LoVo (cell line): ENCODE measurements around the gene MPP2.

Experiments
- DNase-seq: peaks from one replicate; pipeline ENCODE4 v3.0.0-alpha.2; 2016; ENCODE audit warnings: low spot score

The MPP2 gene

DNA sequence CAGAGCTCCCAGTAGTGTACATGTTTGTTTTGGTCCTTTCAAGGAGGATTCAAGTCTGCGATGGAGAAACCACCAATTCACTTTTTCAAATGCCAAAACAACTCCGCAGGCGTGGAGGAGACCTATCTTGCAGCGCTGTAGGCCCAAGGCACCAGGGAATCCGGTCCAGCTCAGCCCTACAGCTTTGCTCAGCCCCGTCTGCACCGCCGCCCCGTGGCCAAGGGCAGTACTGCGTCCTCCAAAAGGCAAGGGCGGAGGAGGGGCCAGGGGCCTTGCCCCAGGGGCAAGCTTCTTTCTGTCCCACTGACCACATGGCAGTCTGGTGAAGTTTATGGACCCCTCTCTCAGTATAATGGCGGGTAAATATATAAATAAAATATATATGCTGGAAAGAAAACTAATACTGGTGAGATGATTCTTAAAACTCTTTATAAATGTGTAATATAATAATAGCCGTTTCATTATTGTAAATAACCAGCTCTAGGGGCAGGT, 61.1 kb downstream of the MPP2 start:
- DNase-seq = peak; percentile 59

DNA sequence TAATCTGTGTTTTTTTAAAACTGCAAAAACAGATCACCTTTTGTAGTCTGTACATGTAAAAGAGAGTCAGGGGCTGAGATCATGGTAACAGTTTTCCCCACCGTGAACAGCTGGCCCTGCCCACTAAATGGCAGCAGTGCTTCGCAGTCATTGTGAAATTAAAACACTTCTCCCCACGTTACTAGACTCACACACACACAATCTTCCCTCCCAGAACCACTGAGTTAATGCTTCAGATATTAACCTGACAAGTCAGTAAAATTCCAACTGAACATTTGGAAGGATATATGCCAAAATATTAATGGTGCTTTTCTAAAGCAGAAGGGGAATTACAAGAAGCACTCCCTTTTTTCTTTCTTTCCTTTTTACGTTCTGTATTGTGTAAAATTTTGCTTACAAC, 61.6 kb downstream of the MPP2 start:
- no peak for DNase-seq

DNA sequence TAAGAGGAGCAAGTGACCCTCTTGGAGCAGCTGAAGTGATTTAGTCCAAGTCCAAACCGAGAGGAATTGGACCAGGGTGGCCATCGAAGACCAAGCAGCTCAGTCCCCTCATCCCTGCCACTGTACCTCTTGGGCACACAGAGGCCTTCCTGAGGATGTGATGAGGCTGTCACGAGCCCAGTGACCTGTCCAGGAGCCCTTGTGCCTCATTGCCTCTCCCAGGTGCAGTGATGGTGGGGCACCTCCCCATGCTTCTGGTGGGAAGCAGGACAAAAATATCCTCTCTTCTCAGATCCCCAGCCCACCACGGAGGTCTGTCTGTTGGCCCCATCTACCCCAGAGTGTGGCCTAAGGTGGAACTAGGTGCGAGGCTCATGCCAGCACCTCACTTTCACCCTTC, 63.1 kb downstream of the MPP2 start:
- DNase-seq = no peak

DNA sequence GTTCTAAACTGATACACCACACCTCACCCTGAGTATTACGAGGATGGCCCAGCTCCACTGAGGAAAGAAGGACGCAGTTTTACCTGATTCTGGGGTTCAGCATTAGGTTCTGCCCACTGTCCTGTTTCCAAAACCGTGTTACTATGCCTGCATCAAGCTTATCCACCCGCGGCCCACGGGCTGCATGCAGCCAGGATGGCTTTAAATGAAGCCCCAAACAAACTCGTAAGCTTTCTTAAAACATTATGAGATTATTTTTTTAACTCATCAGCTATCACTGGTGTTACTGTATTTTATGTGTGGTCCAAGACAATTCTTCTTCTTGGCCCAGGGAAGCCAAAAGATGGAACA, 64.4 kb downstream of the MPP2 start:
- DNase-seq = no peak

DNA sequence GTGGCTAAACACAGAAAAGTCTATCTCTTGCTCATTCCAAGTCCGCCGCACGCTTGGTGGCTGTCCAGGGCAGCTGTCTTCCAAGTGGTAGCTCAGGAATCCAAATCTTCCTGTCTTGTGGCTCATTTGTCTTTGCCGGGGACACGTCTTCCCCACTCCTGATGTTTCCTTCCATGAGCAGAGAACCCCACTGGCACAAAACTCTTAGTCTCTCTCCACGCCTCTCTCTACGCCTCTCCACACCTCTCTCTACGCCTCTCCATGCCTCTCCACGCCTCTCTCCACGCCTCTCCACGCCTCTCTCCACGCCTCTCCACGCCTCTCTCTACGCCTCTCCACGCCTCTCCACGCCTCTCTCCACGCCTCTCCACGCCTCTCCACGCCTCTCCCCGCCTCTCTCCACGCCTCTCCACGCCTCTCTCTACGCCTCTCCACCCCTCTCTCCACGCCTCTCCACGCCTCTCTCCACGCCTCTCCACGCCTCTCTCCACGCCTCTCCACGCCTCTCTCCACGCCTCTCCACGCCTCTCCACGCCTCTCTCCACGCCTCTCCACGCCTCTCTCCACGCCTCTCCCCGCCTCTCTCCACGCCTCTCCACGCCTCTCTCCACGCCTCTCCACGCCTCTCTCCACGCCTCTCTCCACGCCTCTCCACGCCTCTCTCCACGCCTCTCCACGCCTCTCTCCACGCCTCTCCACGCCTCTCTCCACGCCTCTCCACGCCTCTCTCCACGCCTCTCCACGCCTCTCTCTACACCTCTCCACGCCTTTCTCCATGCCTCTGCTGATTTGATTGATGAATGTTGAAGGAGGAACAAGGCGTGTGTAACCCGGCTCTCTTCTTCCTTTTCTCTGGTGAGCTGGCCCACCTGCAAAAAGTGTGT, 65.0 kb downstream of the MPP2 start:
- peak; percentile 12 for DNase-seq

- DNase-seq = no peak
Measured at GRCh38 chr17:43841282-43841681, 66.1 kb downstream of the MPP2 start.

DNA sequence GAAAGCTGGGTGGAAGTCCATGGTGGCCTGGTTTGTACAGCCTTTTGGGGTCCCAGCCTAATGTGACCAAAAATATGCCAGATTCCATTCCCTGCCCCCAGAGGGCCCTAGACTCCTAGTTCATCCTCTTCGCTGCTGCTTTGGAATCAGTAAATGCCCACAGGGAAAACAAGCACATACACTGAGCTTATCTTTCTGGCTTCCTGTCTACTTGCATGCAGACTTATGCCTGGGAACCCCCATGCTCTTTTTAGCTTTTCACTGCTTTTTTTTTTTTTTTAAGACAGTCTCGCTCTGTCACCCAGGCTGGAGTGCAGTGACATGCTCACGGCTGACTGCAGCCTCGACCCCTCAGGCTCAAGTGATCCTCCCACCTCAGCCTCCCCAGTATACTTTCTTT, 66.5 kb downstream of the MPP2 start:
- DNase-seq = peak; percentile 16

DNA sequence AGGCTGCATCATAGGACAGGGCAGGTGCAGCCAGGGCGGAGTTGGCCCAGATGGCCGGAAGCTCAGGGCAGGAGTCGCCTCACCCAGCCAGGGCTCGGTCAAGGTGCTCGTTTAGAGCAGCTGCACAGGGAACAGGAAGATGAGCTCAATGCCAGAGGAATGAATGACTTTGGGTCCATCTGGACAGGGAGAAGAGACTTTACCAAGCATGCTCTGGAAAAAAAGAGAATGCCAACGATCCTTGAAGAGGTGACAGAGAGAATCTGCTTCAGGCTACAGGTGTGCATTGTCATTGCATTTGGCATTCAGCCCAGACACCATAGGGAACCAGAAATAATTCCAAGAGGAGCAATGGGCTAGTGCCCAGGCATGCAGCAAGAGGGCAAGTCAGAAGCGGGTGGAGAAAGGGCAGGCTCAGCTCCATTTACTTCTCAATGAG, 67.6 kb downstream of the MPP2 start:
- peak; percentile 87 for DNase-seq

GRCh38 chr17:43834106-43834505, 73.2 kb downstream of the MPP2 start:
- no peak for DNase-seq

DNA sequence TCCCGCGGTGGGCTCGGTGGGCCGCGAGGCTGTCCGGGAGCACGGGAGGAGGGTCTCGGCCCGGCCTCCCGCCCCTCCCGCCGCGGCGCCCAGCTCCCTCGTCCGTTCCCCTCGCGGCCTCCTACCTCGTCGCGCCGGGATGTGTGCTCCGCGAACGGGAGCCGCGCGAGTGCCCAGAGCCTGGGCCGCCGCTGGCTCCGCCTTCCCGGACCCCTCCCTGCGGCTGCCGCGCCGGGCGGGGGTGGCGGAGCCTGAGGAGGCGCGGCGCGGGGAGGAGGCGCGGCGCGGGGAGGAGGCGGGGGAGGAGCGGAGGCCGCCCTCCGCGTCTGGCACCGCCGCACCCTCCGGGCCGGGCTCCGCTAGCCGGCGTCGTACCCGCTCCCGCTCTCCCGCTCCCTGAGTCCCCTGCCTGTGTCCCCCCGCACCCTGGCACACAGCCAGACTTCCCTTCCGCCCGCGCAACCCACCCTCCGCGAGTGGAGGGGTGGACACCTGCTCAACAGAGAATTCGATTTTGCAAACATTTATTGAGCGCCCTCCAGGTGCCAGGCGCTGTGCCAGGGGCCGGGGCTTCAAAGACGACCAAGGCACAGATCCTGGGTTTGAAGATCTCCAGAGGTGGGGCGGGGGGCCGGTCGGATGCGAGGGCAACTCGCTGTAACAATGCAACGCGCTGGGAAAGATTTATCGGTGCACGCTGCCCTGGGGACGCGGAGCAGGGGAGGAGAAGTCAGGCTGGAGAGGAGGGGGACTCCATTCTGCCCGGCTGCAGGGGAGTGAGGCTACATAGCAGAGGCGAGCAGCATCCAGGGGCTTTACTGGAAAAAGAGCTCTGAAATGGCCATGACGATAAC, 74.1 kb downstream of the MPP2 start, which contains the start of gene MPP3:
Gene MPP3, minus strand, starts transcription at position 171 of the 854 bp plus-strand sequence. CDS start 1,240 bp downstream, outside the sequence.
- peak; percentile 84 for DNase-seq

DNA sequence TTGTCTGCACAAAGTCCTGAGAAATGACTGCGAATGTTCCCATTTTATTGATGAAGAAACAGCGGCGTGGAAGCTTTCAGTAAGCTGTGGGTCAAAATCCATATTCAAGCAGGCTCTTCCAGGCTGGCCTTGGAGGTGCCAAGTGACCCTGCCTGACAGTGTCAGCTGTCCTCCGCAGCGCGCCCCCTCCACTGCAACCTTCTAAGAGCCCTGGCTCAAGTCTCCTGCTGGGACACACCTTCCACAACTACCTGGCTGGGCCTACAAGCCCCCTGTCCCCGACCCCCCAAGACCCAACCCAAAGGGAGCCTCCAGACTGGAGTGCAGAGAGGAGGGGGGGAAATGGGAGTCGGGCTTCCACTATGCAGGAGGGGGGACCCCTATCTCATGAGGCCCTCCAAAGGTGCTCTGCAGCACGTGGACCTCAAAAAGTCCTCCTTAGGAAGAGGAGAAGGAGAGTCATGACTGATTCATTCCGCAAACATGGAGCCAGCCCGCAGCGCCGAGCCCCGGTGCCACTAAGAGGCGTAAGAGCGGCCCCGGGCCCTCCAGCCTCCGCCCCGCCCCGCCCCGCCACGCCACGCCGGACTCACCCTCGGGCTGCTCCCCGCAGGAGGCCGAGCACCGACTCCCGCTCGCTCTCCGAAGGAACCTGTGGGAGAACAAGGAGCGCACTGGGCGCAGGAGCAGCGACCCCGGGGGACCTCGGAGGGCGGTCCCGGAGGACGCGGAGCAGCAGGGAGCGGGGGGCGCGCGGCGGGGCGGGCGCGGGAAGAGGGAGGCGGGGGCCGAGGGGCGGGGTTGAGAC, 75.0 kb downstream of the MPP2 start:
- DNase-seq = peak; percentile 76

DNA sequence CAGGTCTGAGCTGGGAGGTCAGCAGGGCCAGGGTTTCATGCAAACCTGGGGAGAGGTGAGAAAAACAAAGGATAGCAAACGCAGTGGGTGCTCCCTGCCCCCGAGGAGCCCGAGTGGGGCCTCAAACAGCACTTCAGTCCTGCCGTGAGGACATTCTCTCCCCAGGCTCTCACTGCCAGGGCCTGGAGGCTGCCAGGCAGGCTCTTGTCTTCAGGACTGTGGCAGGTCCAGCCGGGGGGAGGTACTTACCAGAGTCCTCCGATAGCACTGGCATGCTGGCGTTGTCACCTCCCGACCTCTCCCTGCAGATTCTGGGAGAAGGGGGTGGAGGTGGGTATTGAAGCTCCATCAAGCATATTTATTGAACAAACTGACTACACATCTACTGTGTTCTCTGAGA, 75.7 kb downstream of the MPP2 start:
- no peak for DNase-seq

GRCh38 chr17:43830510-43831140, 76.7 kb downstream of the MPP2 start:
- DNase-seq = no peak

DNA sequence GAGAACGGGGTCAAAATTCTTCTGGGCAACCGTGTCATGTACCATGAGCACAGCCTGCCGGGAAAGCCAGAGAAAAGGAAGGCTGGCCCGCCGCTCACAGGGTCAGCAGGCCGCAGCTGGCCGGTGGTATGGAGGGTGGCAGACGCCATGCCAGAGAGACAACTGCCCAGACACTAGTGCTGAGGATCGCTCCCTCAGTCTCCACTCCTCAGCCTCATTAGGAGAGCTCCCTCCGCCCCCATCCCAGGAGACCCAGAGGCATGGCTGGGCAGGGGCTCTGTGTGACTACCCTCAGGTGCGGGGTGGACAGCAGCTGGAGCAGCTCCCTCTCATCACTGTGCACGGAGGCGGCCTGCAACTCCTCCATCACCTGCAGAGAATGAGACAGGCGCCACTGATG, 77.6 kb downstream of the MPP2 start:
- DNase-seq = no peak

- no peak for DNase-seq
Measured at GRCh38 chr17:43827596-43827995, 79.7 kb downstream of the MPP2 start.

GRCh38 chr17:43826206-43826605, 81.1 kb downstream of the MPP2 start:
- DNase-seq = no peak

DNA sequence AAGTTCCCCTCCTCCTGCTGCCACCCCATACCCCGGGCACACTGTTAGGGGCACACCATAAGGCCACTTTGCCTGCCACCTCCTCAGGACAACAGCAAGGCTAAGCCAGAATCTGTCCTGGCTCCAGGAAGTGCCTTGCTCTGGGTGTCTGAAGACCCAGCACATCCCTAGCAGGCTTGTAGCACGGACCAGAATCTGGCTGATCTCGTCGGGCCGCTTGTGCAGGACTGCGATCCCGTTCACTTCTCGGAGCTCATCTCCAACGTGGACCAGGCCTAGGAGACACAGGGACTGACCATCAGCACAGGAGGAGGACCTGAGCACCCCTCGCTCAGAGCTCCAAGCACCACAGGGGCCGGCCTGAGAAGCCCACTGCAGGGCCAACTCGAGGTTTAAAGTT, 81.8 kb downstream of the MPP2 start:
- DNase-seq = no peak
